K562 (cell line): Measurements from ENCODE around the gene GPR85.

Experiments
- CTCF ChIP-seq, 3 experiments: IDR thresholded peaks in 2 of 3; conservative IDR thresholded peaks in 1 of 3; 2 replicates each; pipeline ENCODE4 v1.5.1; 2011 to 2012; ENCODE audit warnings: low read length in 3 of 3, mild to moderate bottlenecking in 3 of 3, control low read depth in 2 of 3, improper control_type of control experiment in 1 of 3, inconsistent platforms in 1 of 3, low read depth in 1 of 3, mixed read lengths in 1 of 3, moderate library complexity in 1 of 3; ENCODE audit not compliant: insufficient read depth in 2 of 3
- DMBX1 ChIP-seq: fragments of 250-450 bp; sonication (Bioruptor Pico); IDR thresholded peaks from 2 replicates; pipeline ENCODE4 v1.8.0; 2022; ENCODE audit warnings: inconsistent platforms, mild to moderate bottlenecking, moderate library complexity, borderline replicate concordance
- EZH2 ChIP-seq: IDR thresholded peaks from 2 replicates; pipeline ENCODE4 v1.6.1; 2012; ENCODE audit warnings: low read depth, mild to moderate bottlenecking, inconsistent platforms, low read length, borderline replicate concordance
- KLF1 ChIP-seq: fragments of 450-650 bp; IDR thresholded peaks from 2 replicates; pipeline ENCODE4 v1.6.1; 2016; ENCODE audit warnings: missing genetic modification characterization, missing compliant biosample characterization
- PML ChIP-seq: IDR thresholded peaks from 2 replicates; pipeline ENCODE4 v1.6.1; 2012; ENCODE audit warnings: low read length, inconsistent platforms
- RAD21 ChIP-seq, 2 experiments: fragments of 250-450 bp in 1 of 2; fragments of 450-650 bp in 1 of 2; sonication (Bioruptor Pico) in 1 of 2; formaldehyde crosslinking in 1 of 2; IDR thresholded peaks in 1 of 2; conservative IDR thresholded peaks in 1 of 2; 2 replicates each; pipeline versions ENCODE4 v1.4.0 to v1.8.0; 2020 to 2022; ENCODE audit warnings: mild to moderate bottlenecking in 2 of 2, moderate library complexity in 1 of 2
- SMC3 ChIP-seq: conservative IDR thresholded peaks from 2 replicates; pipeline ENCODE4 v1.6.1; 2011; ENCODE audit warnings: low read depth, low read length, improper control_type of control experiment; ENCODE audit not compliant: insufficient read depth
- STAT5B ChIP-seq: fragments of 250-450 bp; sonication (Bioruptor Pico); IDR thresholded peaks from 2 replicates; pipeline ENCODE4 v1.8.0; 2021; ENCODE audit warnings: mild to moderate bottlenecking, inconsistent platforms
- USF2 ChIP-seq: sonication (generic); formaldehyde crosslinking; IDR thresholded peaks from 2 replicates; pipeline ENCODE4 v1.5.0; 2020; ENCODE audit warnings: missing genetic modification reagents
- ZNF280B ChIP-seq: fragments of 250-450 bp; sonication (Bioruptor Pico); IDR thresholded peaks from 2 replicates; pipeline ENCODE4 v1.5.1; 2021; ENCODE audit warnings: mild to moderate bottlenecking
- ZZZ3 ChIP-seq: fragments of 450-650 bp; IDR thresholded peaks from 2 replicates; pipeline ENCODE4 v1.6.1; 2016; ENCODE audit warnings: antibody characterized with exemption, mild to moderate bottlenecking, moderate library complexity

GRCh38 chr7:113131367-113131766, 44.7 kb upstream of the GPR85 start:
- TF ChIP-seq ZZZ3, result no peak
- TF ChIP-seq CTCF (IDR thresholded peaks at IDR 0.05 in 2 of 3, conservative IDR thresholded peaks at IDR 0.05 in 1 of 3; ENCODE audit: insufficient read depth in 2 of 3, low read depth in 1 of 3, low read length in 3 of 3), result peak in 2 of 3 experiments; percentile 7 to 21; a peak in 1 of 6 replicates
- no peak for TF ChIP-seq ZNF280B (CRISPR knock-in tag)
- no peak for TF ChIP-seq USF2 (CRISPR knock-in tag)
- TF ChIP-seq DMBX1, result no peak
- TF ChIP-seq STAT5B (CRISPR knock-in tag), result no peak
- no peak for TF ChIP-seq KLF1 (tag)
- TF ChIP-seq SMC3, result no peak
- TF ChIP-seq PML, result no peak
- TF ChIP-seq EZH2, result no peak
- no peak for TF ChIP-seq RAD21 (CRISPR knock-in tag; conservative IDR thresholded peaks at IDR 0.05 in 1 of 2, IDR thresholded peaks at IDR 0.05 in 1 of 2)
